NCI-H1694 (cell line): ENCODE data around the gene MAPK6.
"Not testable (repeated sequence)": the region's sequence is repeated elsewhere in the genome, so short reads cannot be mapped to it uniquely, and the experiment has no call there.

ENCODE experiments used
- DNase-seq: peaks from one replicate; lab custom pipeline; 2025; lab: John Stamatoyannopoulos, UW

The MAPK6 gene

GRCh38 chr15:52080031-52080430, 61.0 kb downstream of the MAPK6 start:
- no peak for DNase-seq

GRCh38 chr15:52080706-52081392, 61.8 kb downstream of the MAPK6 start:
- DNase-seq = no peak

GRCh38 chr15:52082197-52083036, 63.4 kb downstream of the MAPK6 start:
- no peak for DNase-seq

- DNase-seq = not testable (repeated sequence)
Observed at GRCh38 chr15:52083037-52083359, 64.0 kb downstream of the MAPK6 start.

GRCh38 chr15:52083603-52084002, 64.6 kb downstream of the MAPK6 start:
- no peak for DNase-seq

- no peak for DNase-seq
Observed at GRCh38 chr15:52085299-52085698, 66.3 kb downstream of the MAPK6 start.

- no peak for DNase-seq
Observed at GRCh38 chr15:52086011-52086786, 67.2 kb downstream of the MAPK6 start.

GRCh38 chr15:52090193-52090592, 71.2 kb downstream of the MAPK6 start:
- DNase-seq = no peak

- no peak for DNase-seq
Observed at GRCh38 chr15:52093167-52093538, 74.1 kb downstream of the MAPK6 start.

- no peak for DNase-seq
Observed at GRCh38 chr15:52093539-52094510, 74.8 kb downstream of the MAPK6 start.

- DNase-seq = peak; percentile 22
Observed at GRCh38 chr15:52094811-52095584, 76.0 kb downstream of the MAPK6 start.

- no peak for DNase-seq
Observed at GRCh38 chr15:52095597-52096262, 76.7 kb downstream of the MAPK6 start.

- DNase-seq = not testable (repeated sequence)
Observed at GRCh38 chr15:52096536-52096935, 77.5 kb downstream of the MAPK6 start.

- DNase-seq = no peak
Observed at GRCh38 chr15:52097180-52097579, 78.2 kb downstream of the MAPK6 start.

- DNase-seq = no peak
Observed at GRCh38 chr15:52098323-52098722, 79.3 kb downstream of the MAPK6 start.

GRCh38 chr15:52099651-52100272, 80.7 kb downstream of the MAPK6 start:
- no peak for DNase-seq

GRCh38 chr15:52100807-52101442, 81.9 kb downstream of the MAPK6 start:
- no peak for DNase-seq

- no peak for DNase-seq
Observed at GRCh38 chr15:52101542-52102323, 82.7 kb downstream of the MAPK6 start.
